Measurements from ENCODE around the gene NEURL4.

DNA sequence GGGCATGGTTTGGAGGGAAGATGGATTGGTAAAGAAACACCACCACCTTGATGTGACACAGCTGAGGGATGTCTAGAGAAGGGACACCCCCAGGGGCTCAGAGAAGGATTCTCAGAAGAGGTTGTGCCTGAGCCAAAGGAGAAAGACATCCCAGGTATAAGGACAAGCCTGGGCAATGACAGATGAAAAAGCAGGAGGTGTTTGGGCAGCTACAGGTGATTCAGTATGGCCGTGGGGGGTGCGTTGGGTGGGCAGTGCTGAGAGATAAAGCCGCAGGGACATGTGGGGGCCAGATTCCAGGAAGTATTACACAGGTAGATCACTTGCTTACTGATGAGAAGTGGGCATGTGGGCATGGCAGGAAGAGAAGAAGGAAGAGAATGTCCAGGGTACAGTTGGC, 32.8 kb upstream of the NEURL4 start:
- TF ChIP-seq POLR2A (IDR thresholded peaks at IDR 0.05) = no peak
- TF ChIP-seq, protein P1, sequence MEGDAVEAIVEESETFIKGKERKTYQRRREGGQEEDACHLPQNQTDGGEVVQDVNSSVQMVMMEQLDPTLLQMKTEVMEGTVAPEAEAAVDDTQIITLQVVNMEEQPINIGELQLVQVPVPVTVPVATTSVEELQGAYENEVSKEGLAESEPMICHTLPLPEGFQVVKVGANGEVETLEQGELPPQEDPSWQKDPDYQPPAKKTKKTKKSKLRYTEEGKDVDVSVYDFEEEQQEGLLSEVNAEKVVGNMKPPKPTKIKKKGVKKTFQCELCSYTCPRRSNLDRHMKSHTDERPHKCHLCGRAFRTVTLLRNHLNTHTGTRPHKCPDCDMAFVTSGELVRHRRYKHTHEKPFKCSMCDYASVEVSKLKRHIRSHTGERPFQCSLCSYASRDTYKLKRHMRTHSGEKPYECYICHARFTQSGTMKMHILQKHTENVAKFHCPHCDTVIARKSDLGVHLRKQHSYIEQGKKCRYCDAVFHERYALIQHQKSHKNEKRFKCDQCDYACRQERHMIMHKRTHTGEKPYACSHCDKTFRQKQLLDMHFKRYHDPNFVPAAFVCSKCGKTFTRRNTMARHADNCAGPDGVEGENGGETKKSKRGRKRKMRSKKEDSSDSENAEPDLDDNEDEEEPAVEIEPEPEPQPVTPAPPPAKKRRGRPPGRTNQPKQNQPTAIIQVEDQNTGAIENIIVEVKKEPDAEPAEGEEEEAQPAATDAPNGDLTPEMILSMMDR (IDR thresholded peaks at IDR 0.05) = no peak

Measured in stomach (tissue), 4 donors.